Suprapubic skin (tissue), 4 donors: ENCODE measurements around the gene PRR15L.

Source experiments
- CTCF ChIP-seq, 2 donors: fragments of 200-600 bp in 1 of 2; fragments of 450-650 bp in 1 of 2; sonication (generic) in 1 of 2; IDR thresholded peaks; one replicate each; pipeline ENCODE4 v1.5.1; 2016 to 2019; ENCODE audit warnings: antibody characterized with exemption in 2 of 2, mild to moderate bottlenecking in 1 of 2, moderate library complexity in 1 of 2
- POLR2A ChIP-seq, 2 donors: fragments of 450-650 bp; IDR thresholded peaks; one replicate each; pipeline ENCODE4 v1.6.1; 2017; ENCODE audit warnings: antibody characterized with exemption in 2 of 2, mild to moderate bottlenecking in 2 of 2, moderate library complexity in 2 of 2
- POLR2AphosphoS5 ChIP-seq, 3 donors: sonication (generic); formaldehyde crosslinking; IDR thresholded peaks; one replicate each; pipeline ENCODE4 v1.6.1; 2017; ENCODE audit warnings: antibody characterized with exemption in 3 of 3

GRCh38 chr17:47961406-47961805 lies 3.7 kb upstream of the PRR15L start:
- TF ChIP-seq POLR2AphosphoS5 (IDR thresholded peaks at IDR 0.05) (no peak), CTCF (IDR thresholded peaks at IDR 0.05) (no peak), POLR2A (IDR thresholded peaks at IDR 0.05) (no peak)
